Ascending aorta (tissue), 2 donors: ENCODE measurements around the gene TTC29. TPM values are rescaled to one million over a fixed set of nuclear protein-coding genes. Genes with fewer than 3 reads are reported as not detected.
"Not testable (repeated sequence)": the region's sequence is repeated elsewhere in the genome, so short reads cannot be mapped to it uniquely, and the experiment has no call there.

Experiments
- DNase-seq, 2 donors: peaks; one replicate each; pipeline ENCODE4 v3.0.0-alpha.2; 2019; ENCODE audit warnings: low spot score in 2 of 2
- H3K27ac ChIP-seq, 2 donors: fragments of 200-600 bp; sonication (generic); one replicate each; pipeline ENCODE4 v1.5.1; 2016 to 2017; ENCODE audit warnings: mild to moderate bottlenecking in 1 of 2
- H3K27me3 ChIP-seq: fragments of 200-600 bp; sonication (generic); one replicate; pipeline ENCODE4 v1.5.1; 2017
- H3K36me3 ChIP-seq, 2 donors: fragments of 200-600 bp; sonication (generic); one replicate each; pipeline ENCODE4 v1.5.1; 2016
- H3K4me1 ChIP-seq, 2 donors: fragments of 200-600 bp; sonication (generic); one replicate each; pipeline ENCODE4 v1.5.1; 2016 to 2017; ENCODE audit warnings: mild to moderate bottlenecking in 1 of 2
- H3K4me3 ChIP-seq, 2 donors: fragments of 200-600 bp; sonication (generic); one replicate each; pipeline ENCODE4 v1.5.1; 2016 to 2017; ENCODE audit warnings: mild to moderate bottlenecking in 1 of 2
- H3K9me3 ChIP-seq, 2 donors: fragments of 200-600 bp; sonication (generic); one replicate each; pipeline ENCODE4 v1.5.1; 2016
- CTCF ChIP-seq, 3 experiments: fragments of 200-600 bp in 2 of 3; fragments of 450-650 bp in 1 of 3; sonication (generic) in 2 of 3; IDR thresholded peaks; one replicate each; pipeline ENCODE4 v1.5.1; 2016 to 2019; ENCODE audit warnings: antibody characterized with exemption in 3 of 3, mild to moderate bottlenecking in 1 of 3, moderate library complexity in 1 of 3
- intact Hi-C: fragments of 100-400 bp; cut with DNase I; formaldehyde crosslinking; loops from one replicate; pipeline ENCODE4 v1.15.1; 2023
- total RNA-seq: library from RNA; depleted of rRNA; stranded (reverse); fragments of >200 nt; gene quantifications from one replicate; pipeline ENCODE4 v1.1.0, GENCODE V29; 2016

The TTC29 gene
- total RNA-seq, 1 donor from 2014 or later, result not detected

GRCh38 chr4:146842876-146843275 lies 102.8 kb downstream of the TTC29 start:
- Histone ChIP-seq H3K27ac (no peak overlapping the region), H3K27me3 (no peaks in the 10 kb centered on the region), H3K4me3 (no peak overlapping the region), H3K4me1 (no peaks in the 10 kb centered on the region), H3K9me3 (no peaks in the 10 kb centered on the region), H3K36me3 (no peaks in the 10 kb centered on the region)
- intact Hi-C loops, result no loop called here
- no peak for TF ChIP-seq CTCF (IDR thresholded peaks at IDR 0.05)
- DNase-seq, result no peak

GRCh38 chr4:146840731-146841130 lies 104.9 kb downstream of the TTC29 start:
- Histone ChIP-seq H3K9me3 (no peaks in the 10 kb centered on the region), H3K36me3 (no peaks in the 10 kb centered on the region), H3K27ac (no peak overlapping the region), H3K4me3 (no peak overlapping the region), H3K27me3 (no peaks in the 10 kb centered on the region), H3K4me1 (no peaks in the 10 kb centered on the region)
- intact Hi-C loops, result no loop called here
- no peak for DNase-seq
- no peak for TF ChIP-seq CTCF (IDR thresholded peaks at IDR 0.05)

- Histone ChIP-seq H3K36me3 (no peaks in the 10 kb centered on the region), H3K4me1 (no peaks in the 10 kb centered on the region), H3K27ac (no peak overlapping the region), H3K4me3 (no peak overlapping the region), H3K27me3 (no peaks in the 10 kb centered on the region), H3K9me3 (no peaks in the 10 kb centered on the region)
- no peak for DNase-seq
- intact Hi-C loops, result no loop called here
- TF ChIP-seq CTCF (IDR thresholded peaks at IDR 0.05), result no peak
These were observed 110.6 kb downstream of the TTC29 start for GRCh38 chr4:146835096-146835495.

GRCh38 chr4:146834263-146835034 lies 111.2 kb downstream of the TTC29 start:
- Histone ChIP-seq H3K27ac (no peak overlapping the region), H3K4me3 (no peak overlapping the region), H3K27me3 (no peaks in the 10 kb centered on the region), H3K4me1 (no peaks in the 10 kb centered on the region), H3K36me3 (no peaks in the 10 kb centered on the region), H3K9me3 (no peaks in the 10 kb centered on the region)
- intact Hi-C loops, result no loop called here
- TF ChIP-seq CTCF (IDR thresholded peaks at IDR 0.05), result no peak
- DNase-seq, result no peak

- H3K27me3 ChIP-seq, result no peaks in the 10 kb centered on the region
- DNase-seq, result no peak
- no peak for TF ChIP-seq CTCF (IDR thresholded peaks at IDR 0.05)
- no peak overlapping the region for H3K4me3 ChIP-seq
- H3K9me3 ChIP-seq, result no peaks in the 10 kb centered on the region
- intact Hi-C loops, result no loop called here
- H3K36me3 ChIP-seq, result no peaks in the 10 kb centered on the region
- H3K4me1 ChIP-seq, result no peaks in the 10 kb centered on the region
- no peak overlapping the region for H3K27ac ChIP-seq
These were observed 112.1 kb downstream of the TTC29 start for GRCh38 chr4:146833530-146833929.

GRCh38 chr4:146822980-146823379 lies 122.7 kb downstream of the TTC29 start:
- H3K4me1 ChIP-seq, H3K36me3 ChIP-seq, DNase-seq, H3K27me3 ChIP-seq, H3K9me3 ChIP-seq, intact Hi-C loops, H3K27ac ChIP-seq, H3K4me3 ChIP-seq: not testable (repeated sequence)
